Stimulated activated CD4-positive, alpha-beta T cell treated with anti-CD3 and anti-CD28 coated beads, TNF-alpha, amount 100 ng/mL, for 24 hours (primary cell): ENCODE results near the gene RIN3.

Experiments used
- DNase-seq, 3 experiments: peaks; one replicate each; pipeline ENCODE4 v3.0.0-alpha.2; 2020; ENCODE audit warnings: low read depth in 3 of 3

The RIN3 gene

GRCh38 chr14:92555465-92556111 is 42.0 kb downstream of the RIN3 start:
- DNase-seq: no peak

- no peak for DNase-seq
Observed at GRCh38 chr14:92556255-92556741, 42.7 kb downstream of the RIN3 start.

- DNase-seq: no peak
Observed at GRCh38 chr14:92556863-92557543, 43.4 kb downstream of the RIN3 start.

- DNase-seq: no peak
Observed at GRCh38 chr14:92557544-92557912, 43.9 kb downstream of the RIN3 start.

- no peak for DNase-seq
Observed at GRCh38 chr14:92558319-92558718, 44.7 kb downstream of the RIN3 start.

- DNase-seq: no peak
Observed at GRCh38 chr14:92559486-92559885, 45.9 kb downstream of the RIN3 start.

GRCh38 chr14:92560106-92560865 is 46.7 kb downstream of the RIN3 start:
- no peak for DNase-seq

- no peak for DNase-seq
Observed at GRCh38 chr14:92561906-92562479, 48.4 kb downstream of the RIN3 start.

- no peak for DNase-seq
Observed at GRCh38 chr14:92563359-92563758, 49.8 kb downstream of the RIN3 start.

- no peak for DNase-seq
Observed at GRCh38 chr14:92563765-92564285, 50.2 kb downstream of the RIN3 start.

- no peak for DNase-seq
Observed at GRCh38 chr14:92564344-92565039, 50.9 kb downstream of the RIN3 start.

GRCh38 chr14:92565040-92565717 is 51.6 kb downstream of the RIN3 start:
- no peak for DNase-seq

GRCh38 chr14:92565718-92566115 is 52.1 kb downstream of the RIN3 start:
- no peak for DNase-seq

GRCh38 chr14:92567173-92567725 is 53.7 kb downstream of the RIN3 start:
- DNase-seq: no peak

- no peak for DNase-seq
Observed at GRCh38 chr14:92568621-92569479, 55.3 kb downstream of the RIN3 start.

- no peak for DNase-seq
Observed at GRCh38 chr14:92570674-92571262, 57.2 kb downstream of the RIN3 start.

- no peak for DNase-seq
Observed at GRCh38 chr14:92572050-92572449, 58.5 kb downstream of the RIN3 start.

GRCh38 chr14:92573761-92574498 is 60.3 kb downstream of the RIN3 start:
- DNase-seq: no peak
